SIG-M5 treated with dmso at 0.1 percent for 504 hours (cell line): ENCODE measurements around the gene ARHGAP29.

Experiments
- DNase-seq: peaks from one replicate; lab custom pipeline; 2025; ENCODE audit not compliant: unreplicated experiment; lab: John Stamatoyannopoulos, UW

Gene ARHGAP29

GRCh38 chr1:94236630-94237290 lies 624 bp downstream of the ARHGAP29 start:
- DNase-seq = no peak

GRCh38 chr1:94236013-94236491 lies 1.3 kb downstream of the ARHGAP29 start:
- DNase-seq = no peak

- no peak for DNase-seq
Observed at GRCh38 chr1:94235189-94236012, 2.0 kb downstream of the ARHGAP29 start.

GRCh38 chr1:94234615-94235014 lies 2.8 kb downstream of the ARHGAP29 start:
- no peak for DNase-seq

GRCh38 chr1:94231746-94232145 lies 5.6 kb downstream of the ARHGAP29 start:
- DNase-seq = no peak

GRCh38 chr1:94230920-94231319 lies 6.5 kb downstream of the ARHGAP29 start:
- no peak for DNase-seq

GRCh38 chr1:94228640-94229375 lies 8.6 kb downstream of the ARHGAP29 start:
- DNase-seq = no peak

- no peak for DNase-seq
Observed at GRCh38 chr1:94227624-94228023, 9.8 kb downstream of the ARHGAP29 start.

GRCh38 chr1:94225845-94226244 lies 11.5 kb downstream of the ARHGAP29 start:
- DNase-seq = no peak

GRCh38 chr1:94218332-94218731 lies 19.1 kb downstream of the ARHGAP29 start:
- DNase-seq = no peak

- DNase-seq = no peak
Observed at GRCh38 chr1:94215955-94216354, 21.4 kb downstream of the ARHGAP29 start.

GRCh38 chr1:94209982-94210381 lies 27.4 kb downstream of the ARHGAP29 start:
- no peak for DNase-seq

GRCh38 chr1:94209425-94209824 lies 28.0 kb downstream of the ARHGAP29 start:
- DNase-seq = no peak

- DNase-seq = no peak
Observed at GRCh38 chr1:94207695-94208094, 29.7 kb downstream of the ARHGAP29 start.

GRCh38 chr1:94205639-94206038 lies 31.7 kb downstream of the ARHGAP29 start:
- DNase-seq = no peak

GRCh38 chr1:94202241-94202640 lies 35.1 kb downstream of the ARHGAP29 start:
- no peak for DNase-seq

GRCh38 chr1:94199398-94199797 lies 38.0 kb downstream of the ARHGAP29 start:
- DNase-seq = no peak

GRCh38 chr1:94194079-94194865 lies 43.1 kb downstream of the ARHGAP29 start:
- no peak for DNase-seq

GRCh38 chr1:94193128-94193527 lies 44.3 kb downstream of the ARHGAP29 start:
- DNase-seq = no peak

GRCh38 chr1:94191216-94191615 lies 46.2 kb downstream of the ARHGAP29 start:
- no peak for DNase-seq

- DNase-seq = no peak
Observed at GRCh38 chr1:94186946-94187345, 50.4 kb downstream of the ARHGAP29 start.
